ENCODE data around the gene NPM3.

The NPM3 gene, protein sequence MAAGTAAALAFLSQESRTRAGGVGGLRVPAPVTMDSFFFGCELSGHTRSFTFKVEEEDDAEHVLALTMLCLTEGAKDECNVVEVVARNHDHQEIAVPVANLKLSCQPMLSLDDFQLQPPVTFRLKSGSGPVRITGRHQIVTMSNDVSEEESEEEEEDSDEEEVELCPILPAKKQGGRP

GRCh38 chr10:101782811-101783735 lies at the start of gene NPM3:
NPM3 (minus strand) TSS chr10:101783446; CDS start chr10:101783390, 56 bp downstream.
- DNase-seq, result peak; percentile 37

DNA sequence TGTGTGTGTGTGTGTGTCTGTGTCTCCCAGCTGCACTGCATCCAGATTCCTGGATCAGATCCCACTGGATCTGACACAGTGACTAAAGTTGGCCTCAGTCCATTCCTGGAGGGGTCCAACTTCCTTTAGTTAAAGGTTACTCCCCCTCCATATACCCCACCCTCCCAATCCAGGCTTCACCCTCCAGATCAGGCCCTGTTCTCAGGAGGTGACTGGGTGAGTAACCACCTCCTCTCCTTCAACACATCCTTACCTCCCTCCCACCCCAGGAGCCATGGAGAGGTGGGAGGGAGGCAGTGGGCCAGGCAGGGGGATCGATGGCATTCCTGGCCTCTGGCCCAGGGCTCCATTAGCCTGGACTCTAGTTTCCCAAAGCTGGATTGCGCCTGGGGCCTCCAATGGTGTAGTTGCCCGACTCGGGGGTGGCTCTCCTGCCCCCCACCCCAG lies 49.1 kb upstream of the NPM3 start:
- DNase-seq, result no peak

GRCh38 chr10:101831169-101831811 lies 48.0 kb upstream of the NPM3 start:
- DNase-seq, result no peak

DNA sequence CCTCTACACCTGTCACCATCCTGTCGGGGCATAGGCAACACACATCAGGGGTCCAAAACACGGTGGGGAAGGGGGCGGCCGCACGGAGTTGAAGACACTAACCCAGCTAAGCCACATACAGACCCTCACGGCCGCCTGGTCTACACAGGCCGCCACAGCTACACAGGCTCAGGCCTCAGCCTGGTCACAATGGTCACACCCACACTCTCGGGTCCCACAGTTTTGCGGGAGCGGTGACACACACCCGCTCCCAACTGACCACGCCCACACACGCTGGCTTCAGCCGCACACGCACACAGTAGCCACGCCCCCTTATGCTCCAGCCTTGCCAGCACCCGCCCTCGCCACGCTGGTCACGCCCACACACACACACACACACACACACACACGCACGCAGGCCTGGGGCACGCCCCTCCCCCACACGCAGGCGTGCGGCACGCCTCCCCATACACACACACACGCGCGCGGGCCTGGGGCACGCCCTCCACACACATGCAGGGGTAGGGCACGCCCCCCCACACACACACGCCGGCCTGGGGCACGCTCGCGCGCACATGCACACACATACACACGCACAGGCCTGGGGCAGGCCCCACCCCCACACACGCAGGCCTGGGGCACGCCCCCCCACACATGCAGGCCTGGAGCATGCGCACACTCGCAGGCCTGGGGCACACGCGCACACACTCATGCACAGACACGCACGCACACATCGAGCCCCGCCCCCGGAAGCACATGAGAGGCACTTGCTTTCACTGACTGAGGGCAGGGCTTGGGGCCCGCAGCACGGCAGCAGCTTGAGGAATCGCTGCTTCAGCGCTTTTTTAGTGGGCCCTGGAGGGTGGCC lies 47.3 kb upstream of the NPM3 start:
- peak; percentile 43 for DNase-seq

DNA sequence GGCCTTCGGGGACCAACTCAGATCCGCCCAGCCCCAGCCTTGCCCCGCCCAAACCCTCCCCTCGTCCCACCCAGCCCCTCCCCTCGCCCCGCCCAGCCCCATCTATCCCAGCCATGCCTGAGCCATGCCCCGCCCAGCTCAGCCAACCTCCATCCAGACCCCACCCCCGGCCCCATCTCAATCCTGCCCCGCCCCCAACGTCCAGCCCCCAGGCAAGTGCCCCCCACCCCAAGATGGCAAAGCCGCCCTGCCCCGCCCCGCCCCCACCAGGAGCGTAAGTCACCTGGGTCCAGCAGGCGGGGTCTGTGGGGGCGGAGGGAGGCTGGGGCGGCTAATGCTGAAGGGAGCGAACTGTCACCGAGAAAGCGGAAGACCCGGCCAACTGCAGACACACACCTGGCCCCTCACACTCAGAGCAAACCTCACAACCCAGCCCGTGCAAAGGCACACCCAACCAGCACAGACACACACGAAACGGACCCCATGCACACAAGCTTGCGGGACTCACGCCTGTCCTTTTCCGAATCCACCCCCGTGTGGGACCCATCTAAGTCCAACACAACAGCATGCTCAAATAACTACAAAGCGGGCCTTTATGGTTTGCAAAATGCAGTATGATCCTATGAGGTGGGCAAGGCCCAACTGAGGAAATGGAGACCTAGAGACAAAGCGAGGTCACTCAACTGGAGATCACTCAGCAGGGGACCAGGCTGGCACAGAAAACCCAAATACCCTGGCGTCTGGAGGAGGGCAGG lies 46.5 kb upstream of the NPM3 start:
- DNase-seq, result no peak

DNA sequence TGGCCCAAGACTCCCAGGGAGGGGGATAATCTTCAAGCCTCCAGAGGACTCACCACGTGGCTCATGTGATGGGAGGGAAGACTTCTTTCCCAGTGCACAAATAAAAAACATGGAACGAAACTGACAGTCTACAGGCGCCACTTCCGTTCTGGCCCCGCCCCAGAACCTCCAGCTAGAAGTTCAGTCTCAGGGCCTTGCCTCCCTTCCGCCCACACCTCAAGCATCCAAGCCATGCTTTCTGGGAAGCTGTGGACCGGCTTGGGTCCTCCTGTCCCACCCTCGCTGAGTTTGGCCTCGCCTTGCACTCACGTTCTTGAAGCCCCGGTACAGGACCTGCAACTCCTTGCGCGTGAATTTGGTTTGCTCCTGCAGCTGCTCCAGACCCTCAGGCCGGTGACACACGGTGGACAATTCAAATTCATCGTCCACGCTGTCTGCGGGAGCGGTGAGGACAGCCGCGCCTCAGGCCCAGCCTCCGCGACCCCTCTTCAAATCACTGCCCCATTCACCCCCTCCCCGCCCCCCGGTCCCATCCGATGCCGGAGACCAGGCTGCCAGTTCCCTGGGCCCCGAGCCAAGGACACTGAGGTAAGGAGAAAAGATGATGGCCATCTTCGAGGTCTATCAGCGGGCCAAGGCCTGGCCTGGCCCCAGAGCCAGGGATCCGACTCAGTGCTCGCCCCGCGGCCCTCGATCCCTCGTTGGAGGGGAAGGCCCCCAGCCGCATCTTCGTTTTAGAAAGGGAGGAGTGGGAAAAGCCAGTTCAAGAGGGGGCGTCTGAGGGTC lies 45.7 kb upstream of the NPM3 start:
- DNase-seq, result no peak

GRCh38 chr10:101827919-101828600 lies 44.8 kb upstream of the NPM3 start:
- DNase-seq, result no peak

DNA sequence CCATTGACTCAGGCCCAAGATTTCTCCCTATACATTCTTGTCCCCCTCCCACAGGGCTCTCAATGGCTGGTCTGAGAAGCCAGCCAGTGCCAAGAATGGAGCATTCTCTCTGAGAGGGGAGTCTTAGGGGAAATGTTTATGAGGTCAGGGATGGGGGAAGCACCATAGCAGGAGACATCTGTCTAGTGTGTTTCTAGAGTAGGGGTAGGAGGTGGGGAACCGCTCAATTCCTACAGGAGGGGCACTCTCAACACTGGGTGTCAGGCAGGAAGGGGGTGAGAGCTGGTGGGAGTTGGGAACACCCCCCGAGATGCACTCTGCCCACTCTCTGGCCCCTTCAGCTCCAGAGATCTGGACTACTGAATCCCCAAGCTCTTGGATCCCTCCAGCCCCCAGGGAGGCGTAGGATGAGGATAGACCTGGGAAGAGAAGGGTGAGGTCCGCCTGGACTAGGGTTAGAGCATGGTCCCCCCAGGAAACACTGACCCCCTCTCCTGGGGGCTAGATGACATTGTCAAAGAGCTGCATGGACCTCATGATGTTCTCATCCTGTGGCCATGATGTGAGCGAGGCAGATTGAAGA lies 43.7 kb upstream of the NPM3 start:
- no peak for DNase-seq

- no peak for DNase-seq
These were observed 41.5 kb upstream of the NPM3 start for GRCh38 chr10:101824736-101825135.

- DNase-seq, result no peak
These were observed 35.8 kb upstream of the NPM3 start for GRCh38 chr10:101818872-101819633.

GRCh38 chr10:101818119-101818871 lies 35.0 kb upstream of the NPM3 start, which contains the start of gene OGA:
OGA (minus strand) TSS chr10:101818444; CDS start chr10:101818022, 422 bp downstream.
- peak; percentile 98 for DNase-seq

- DNase-seq, result no peak
These were observed 34.3 kb upstream of the NPM3 start for GRCh38 chr10:101817337-101818118.

GRCh38 chr10:101816913-101817336 lies 33.7 kb upstream of the NPM3 start:
- DNase-seq, result no peak

- no peak for DNase-seq
These were observed 33.1 kb upstream of the NPM3 start for GRCh38 chr10:101816376-101816775.

DNA sequence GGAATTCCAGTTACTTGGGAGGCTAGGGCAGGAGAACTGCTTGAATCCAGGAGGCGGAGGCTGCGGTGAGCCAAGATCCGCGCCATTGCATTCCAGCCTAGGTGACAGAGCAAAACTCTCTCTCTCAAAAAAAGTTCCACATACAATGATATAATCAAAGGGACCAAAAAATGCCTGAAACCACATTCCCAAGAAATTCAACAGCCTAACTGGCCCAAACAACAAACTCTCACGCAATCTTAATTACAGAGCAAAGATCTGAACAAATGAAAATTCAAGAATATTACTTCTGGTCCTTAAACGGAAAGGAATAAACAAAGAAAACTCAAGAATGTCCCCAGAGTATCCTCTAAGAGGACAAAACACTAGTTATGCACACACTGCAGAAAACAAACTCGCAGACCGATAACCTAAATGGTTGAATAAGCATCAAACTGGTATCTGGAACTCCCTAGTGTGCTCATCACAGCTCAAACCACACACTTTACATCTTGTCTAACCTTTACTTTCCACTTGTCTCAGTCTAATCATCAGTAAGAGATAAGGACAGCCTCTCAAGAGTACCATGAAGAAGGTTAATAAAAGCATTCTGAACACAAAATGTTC lies 31.3 kb upstream of the NPM3 start:
- no peak for DNase-seq

- DNase-seq, result no peak
These were observed 29.4 kb upstream of the NPM3 start for GRCh38 chr10:101812606-101813005.

- DNase-seq, result no peak
These were observed 23.9 kb upstream of the NPM3 start for GRCh38 chr10:101807158-101807557.

All from SIG-M5 (cell line).